ENCODE measurements around the gene PCLO.

DNA sequence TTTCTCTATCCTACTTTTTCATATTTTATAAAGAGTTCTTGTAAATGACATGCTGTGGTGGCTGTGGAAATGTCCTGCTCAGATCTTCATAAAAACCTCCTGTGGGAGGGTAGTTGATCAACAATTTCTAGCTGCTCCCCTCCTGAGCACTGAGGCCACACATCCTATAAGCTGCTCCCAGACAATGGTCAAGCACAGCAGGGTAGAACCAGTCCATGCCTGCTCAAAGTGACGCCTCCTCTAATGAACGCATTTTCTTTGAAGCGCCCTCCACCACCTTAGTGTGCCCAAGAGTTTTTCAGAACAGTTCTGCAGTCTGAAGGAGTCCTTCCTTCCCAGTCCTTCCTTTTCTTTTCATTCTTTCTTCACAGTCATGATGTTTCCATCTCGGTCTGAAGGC is 420.5 kb downstream of the PCLO start:
- TF ChIP-seq L3MBTL2 (conservative IDR thresholded peaks at IDR 0.05) (no peak), FOXM1 (IDR thresholded peaks at IDR 0.05; ENCODE audit: borderline replicate concordance) (no peak), SP1 (IDR thresholded peaks at IDR 0.05) (no peak), NFRKB (IDR thresholded peaks at IDR 0.05) (no peak), TARDBP (IDR thresholded peaks at IDR 0.05) (no peak), SUZ12 (IDR thresholded peaks at IDR 0.05) (no peak)
- TF ChIP-seq, protein P1, sequence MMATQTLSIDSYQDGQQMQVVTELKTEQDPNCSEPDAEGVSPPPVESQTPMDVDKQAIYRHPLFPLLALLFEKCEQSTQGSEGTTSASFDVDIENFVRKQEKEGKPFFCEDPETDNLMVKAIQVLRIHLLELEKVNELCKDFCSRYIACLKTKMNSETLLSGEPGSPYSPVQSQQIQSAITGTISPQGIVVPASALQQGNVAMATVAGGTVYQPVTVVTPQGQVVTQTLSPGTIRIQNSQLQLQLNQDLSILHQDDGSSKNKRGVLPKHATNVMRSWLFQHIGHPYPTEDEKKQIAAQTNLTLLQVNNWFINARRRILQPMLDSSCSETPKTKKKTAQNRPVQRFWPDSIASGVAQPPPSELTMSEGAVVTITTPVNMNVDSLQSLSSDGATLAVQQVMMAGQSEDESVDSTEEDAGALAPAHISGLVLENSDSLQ (IDR thresholded peaks at IDR 0.05) = no peak
